SK-N-SH (cell line): ENCODE results near the gene FEM1B. TPM values are rescaled to one million over a fixed set of nuclear protein-coding genes. Genes with fewer than 3 reads are reported as not detected.

Source experiments
- CTCF ChIA-PET: fragments of 300-600, 350-600 bp; formaldehyde crosslinking; extraction: SDS; loops from one replicate; lab custom pipeline; 2021; lab: Yijun Ruan, JAX
- POLR2A ChIA-PET: fragments of 350-600 bp; sonication (Branson Sonifier 250); formaldehyde crosslinking; extraction: SDS; loops from one replicate; lab custom pipeline; 2020; ENCODE audit warnings: antibody characterized with exemption, inconsistent platforms; lab: Yijun Ruan, JAX
- DNase-seq: peaks from one replicate; pipeline ENCODE4 v3.0.0; 2012
- H2AFZ ChIP-seq: fragments of 200-600 bp; sonication (generic); 2 replicates; pipeline ENCODE4 v1.8.1; 2016; ENCODE audit warnings: antibody characterized with exemption, mild to moderate bottlenecking, low read depth
- H3F3A ChIP-seq: fragments of 200-600 bp; sonication (generic); replicated peaks from 2 replicates; pipeline ENCODE3; 2016; ENCODE audit warnings: antibody characterized with exemption, mild to moderate bottlenecking; ENCODE audit not compliant: insufficient read depth
- H3K27ac ChIP-seq, 2 experiments: fragments of 200-500 bp in 1 of 2; fragments of 200-600 bp in 1 of 2; sonication (Bioruptor generic) in 1 of 2; sonication (generic), shearing (Covaris generic) in 1 of 2; 2 replicates each; pipeline versions ENCODE4 v1.5.1 to v1.6.1; 2014 to 2016; ENCODE audit warnings: low read depth in 2 of 2, inconsistent platforms in 1 of 2, low read length in 1 of 2, mild to moderate bottlenecking in 1 of 2, mixed read lengths in 1 of 2
- H3K27me3 ChIP-seq: fragments of 200-600 bp; sonication (generic), shearing (Covaris generic); 2 replicates; pipeline ENCODE4 v1.6.1; 2016; ENCODE audit warnings: mixed run types; ENCODE audit not compliant: insufficient read depth
- H3K36me3 ChIP-seq, 2 experiments: fragments of 200-500 bp in 1 of 2; fragments of 200-600 bp in 1 of 2; sonication (Bioruptor generic) in 1 of 2; sonication (generic) in 1 of 2; replicated peaks in 1 of 2; 2 replicates each; pipeline versions ENCODE3 to v1.5.1; 2014 to 2016; ENCODE audit warnings: low read length in 1 of 2, mild to moderate bottlenecking in 1 of 2; ENCODE audit not compliant: insufficient read depth in 2 of 2, control insufficient read depth in 1 of 2
- H3K4me1 ChIP-seq, 2 experiments: fragments of 200-500 bp in 1 of 2; fragments of 200-600 bp in 1 of 2; sonication (Bioruptor generic) in 1 of 2; sonication (generic), shearing (Covaris generic) in 1 of 2; 2 replicates each; pipeline versions ENCODE4 v1.5.1 to v1.6.1; 2014 to 2016; ENCODE audit warnings: low read depth in 1 of 2, low read length in 1 of 2, mixed run types in 1 of 2; ENCODE audit not compliant: insufficient read depth in 2 of 2, control insufficient read depth in 1 of 2
- H3K4me2 ChIP-seq: fragments of 200-600 bp; sonication (generic), shearing (Covaris generic); 2 replicates; pipeline ENCODE4 v1.6.1; 2017; ENCODE audit warnings: mixed run types
- H3K4me3 ChIP-seq, 2 experiments: fragments of 200-500 bp in 1 of 2; fragments of 200-600 bp in 1 of 2; sonication (Bioruptor generic) in 1 of 2; sonication (generic), shearing (Covaris generic) in 1 of 2; 2 replicates each; pipeline versions ENCODE4 v1.5.1 to v1.8.1; 2014 to 2016; ENCODE audit warnings: low read depth in 2 of 2, inconsistent platforms in 1 of 2, low read length in 1 of 2, mild to moderate bottlenecking in 1 of 2, mixed read lengths in 1 of 2, moderate library complexity in 1 of 2
- H3K79me2 ChIP-seq: fragments of 200-600 bp; sonication (generic); 2 replicates; pipeline ENCODE4 v1.8.1; 2017; ENCODE audit warnings: mild to moderate bottlenecking; ENCODE audit not compliant: insufficient read depth
- H3K9ac ChIP-seq: fragments of 200-600 bp; sonication (generic); 2 replicates; pipeline ENCODE4 v1.6.1; 2017; ENCODE audit warnings: mixed run types
- H3K9me2 ChIP-seq: fragments of 200-600 bp; sonication (generic); 2 replicates; pipeline ENCODE4 v1.6.1; 2017; ENCODE audit warnings: mixed run types
- H3K9me3 ChIP-seq: fragments of 200-600 bp; sonication (generic); 2 replicates; pipeline ENCODE4 v1.6.1; 2017; ENCODE audit warnings: mixed run types, mild to moderate bottlenecking, moderate library complexity
- H4K20me1 ChIP-seq: fragments of 200-600 bp; sonication (generic); 2 replicates; pipeline ENCODE4 v1.6.1; 2017; ENCODE audit warnings: mild to moderate bottlenecking, mixed run types; ENCODE audit not compliant: insufficient read depth
- CTCF ChIP-seq: fragments of 200-600 bp; sonication (generic); IDR thresholded peaks from 2 replicates; pipeline ENCODE4 v1.6.1; 2017; ENCODE audit warnings: antibody characterized with exemption, mild to moderate bottlenecking, moderate library complexity
- ELF1 ChIP-seq: IDR thresholded peaks from 2 replicates; pipeline ENCODE4 v1.4.0; 2012
- EZH2phosphoT487 ChIP-seq: fragments of 200-600 bp; sonication (generic); IDR thresholded peaks from 2 replicates; pipeline ENCODE4 v1.6.1; 2017; ENCODE audit warnings: low read depth, mixed run types, mild to moderate bottlenecking, antibody characterized with exemption, moderate library complexity, borderline replicate concordance
- GABPA ChIP-seq: IDR thresholded peaks from 2 replicates; pipeline ENCODE4 v1.4.0; 2012; ENCODE audit warnings: low read depth, mild to moderate bottlenecking
- RXRA ChIP-seq: IDR thresholded peaks from 2 replicates; pipeline ENCODE4 v1.4.0; 2012; ENCODE audit warnings: low read depth, mild to moderate bottlenecking, borderline replicate concordance
- SMC3 ChIP-seq: IDR thresholded peaks from 2 replicates; pipeline ENCODE4 v1.6.1; 2012; ENCODE audit warnings: low read depth, low read length, improper control_type of control experiment
- USF1 ChIP-seq: IDR thresholded peaks from 2 replicates; pipeline ENCODE4 v1.4.0; 2012; ENCODE audit warnings: low read depth, borderline replicate concordance
- USF2 ChIP-seq: fragments of 150-350 bp; IDR thresholded peaks from 2 replicates; pipeline ENCODE4 v1.6.1; 2017; ENCODE audit warnings: antibody characterized with exemption, low read length, low read depth, borderline replicate concordance
- YY1 ChIP-seq: IDR thresholded peaks from 2 replicates; pipeline ENCODE4 v1.4.0; 2012; ENCODE audit warnings: low read depth, mild to moderate bottlenecking
- ZBTB33 ChIP-seq: IDR thresholded peaks from 2 replicates; pipeline ENCODE4 v1.4.0; 2012; ENCODE audit warnings: low read depth, borderline replicate concordance
- WGBS: methylation state at CpG from one replicate; pipeline ENCODE4 v1.1.6; 2017; ENCODE audit warnings: low lambda C conversion rate; 5-methylcytosine and 5-hydroxymethylcytosine counted together
- polyA plus RNA-seq, 3 experiments: library from polyadenylated mRNA; depleted of rRNA; stranded (reverse); fragments of >200 nt; gene quantifications; 2 replicates each; pipeline ENCODE4 v1.2.3, GENCODE V29; 2012
- TF ChIP-seq, protein P1 (sequence below): IDR thresholded peaks from 2 replicates; pipeline ENCODE4; 2012
- TF ChIP-seq, protein P2 (sequence below): IDR thresholded peaks from 2 replicates; pipeline ENCODE4 v1.6.1; 2012; ENCODE audit warnings: mild to moderate bottlenecking, low read depth, low read length, moderate library complexity

FEM1B gene
- polyA plus RNA-seq, 1 of the 3 experiments (the other 2 are of a cell fraction) = 14.0 TPM

DNA sequence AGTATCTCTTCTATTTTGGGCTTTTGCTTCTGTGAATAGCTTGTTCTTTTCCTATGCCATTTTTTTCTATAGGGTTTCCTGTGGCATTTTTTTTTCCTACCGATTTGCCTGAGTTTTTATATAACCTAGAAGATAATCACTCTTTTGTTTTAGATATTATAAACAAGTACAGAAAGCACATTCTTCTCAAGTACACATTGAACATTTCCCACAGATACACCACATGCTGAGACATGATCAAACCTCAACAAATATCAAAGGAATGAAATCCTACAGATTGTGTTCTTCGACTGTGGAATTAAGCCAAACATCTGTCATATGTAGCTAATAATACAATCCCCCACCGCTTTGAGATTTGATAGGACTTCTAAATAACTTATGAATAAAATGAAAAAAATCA lies 9.1 kb upstream of the FEM1B start:
- ChIA-PET POLR2A (no interaction called here), CTCF (interaction anchor here (1.0 kb wide), 1 partner anchor 15 kb away, joined by 3 read pairs; no protein-coding TSS in a partner anchor)
- H3F3A ChIP-seq = peaks cover 33% of the 10 kb centered on the region

More for the DNA sequence above, 9.1 kb upstream of the FEM1B start:
- peaks cover 11 to 13% of the 10 kb centered on the region in 2 experiments for H3K4me1 ChIP-seq
- TF ChIP-seq YY1 = no peak
- TF ChIP-seq, protein P1, sequence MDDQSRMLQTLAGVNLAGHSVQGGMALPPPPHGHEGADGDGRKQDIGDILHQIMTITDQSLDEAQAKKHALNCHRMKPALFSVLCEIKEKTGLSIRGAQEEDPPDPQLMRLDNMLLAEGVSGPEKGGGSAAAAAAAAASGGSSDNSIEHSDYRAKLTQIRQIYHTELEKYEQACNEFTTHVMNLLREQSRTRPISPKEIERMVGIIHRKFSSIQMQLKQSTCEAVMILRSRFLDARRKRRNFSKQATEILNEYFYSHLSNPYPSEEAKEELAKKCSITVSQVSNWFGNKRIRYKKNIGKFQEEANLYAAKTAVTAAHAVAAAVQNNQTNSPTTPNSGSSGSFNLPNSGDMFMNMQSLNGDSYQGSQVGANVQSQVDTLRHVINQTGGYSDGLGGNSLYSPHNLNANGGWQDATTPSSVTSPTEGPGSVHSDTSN = no peak
- no peak for TF ChIP-seq ELF1
- no peak for TF ChIP-seq USF1
- no peak for TF ChIP-seq EZH2phosphoT487
- TF ChIP-seq, protein P2, sequence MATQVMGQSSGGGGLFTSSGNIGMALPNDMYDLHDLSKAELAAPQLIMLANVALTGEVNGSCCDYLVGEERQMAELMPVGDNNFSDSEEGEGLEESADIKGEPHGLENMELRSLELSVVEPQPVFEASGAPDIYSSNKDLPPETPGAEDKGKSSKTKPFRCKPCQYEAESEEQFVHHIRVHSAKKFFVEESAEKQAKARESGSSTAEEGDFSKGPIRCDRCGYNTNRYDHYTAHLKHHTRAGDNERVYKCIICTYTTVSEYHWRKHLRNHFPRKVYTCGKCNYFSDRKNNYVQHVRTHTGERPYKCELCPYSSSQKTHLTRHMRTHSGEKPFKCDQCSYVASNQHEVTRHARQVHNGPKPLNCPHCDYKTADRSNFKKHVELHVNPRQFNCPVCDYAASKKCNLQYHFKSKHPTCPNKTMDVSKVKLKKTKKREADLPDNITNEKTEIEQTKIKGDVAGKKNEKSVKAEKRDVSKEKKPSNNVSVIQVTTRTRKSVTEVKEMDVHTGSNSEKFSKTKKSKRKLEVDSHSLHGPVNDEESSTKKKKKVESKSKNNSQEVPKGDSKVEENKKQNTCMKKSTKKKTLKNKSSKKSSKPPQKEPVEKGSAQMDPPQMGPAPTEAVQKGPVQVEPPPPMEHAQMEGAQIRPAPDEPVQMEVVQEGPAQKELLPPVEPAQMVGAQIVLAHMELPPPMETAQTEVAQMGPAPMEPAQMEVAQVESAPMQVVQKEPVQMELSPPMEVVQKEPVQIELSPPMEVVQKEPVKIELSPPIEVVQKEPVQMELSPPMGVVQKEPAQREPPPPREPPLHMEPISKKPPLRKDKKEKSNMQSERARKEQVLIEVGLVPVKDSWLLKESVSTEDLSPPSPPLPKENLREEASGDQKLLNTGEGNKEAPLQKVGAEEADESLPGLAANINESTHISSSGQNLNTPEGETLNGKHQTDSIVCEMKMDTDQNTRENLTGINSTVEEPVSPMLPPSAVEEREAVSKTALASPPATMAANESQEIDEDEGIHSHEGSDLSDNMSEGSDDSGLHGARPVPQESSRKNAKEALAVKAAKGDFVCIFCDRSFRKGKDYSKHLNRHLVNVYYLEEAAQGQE = no peak
- no peak for TF ChIP-seq ZBTB33
- TF ChIP-seq CTCF = no peak
- TF ChIP-seq RXRA = no peak
- TF ChIP-seq USF2 = no peak
- no peak for TF ChIP-seq GABPA
- no peak for TF ChIP-seq SMC3
- no peaks in the 10 kb centered on the region for H3K36me3 ChIP-seq
- WGBS = 54% methylated on average over 3 of the region's 3 CpGs
- DNase-seq = no peak
- no peak overlapping the region for H3K4me2 ChIP-seq
- no peak overlapping the region for H3K27ac ChIP-seq
- no peaks in the 10 kb centered on the region for H3K27me3 ChIP-seq
- H3K4me3 ChIP-seq = no peak overlapping the region
- no peaks in the 10 kb centered on the region for H4K20me1 ChIP-seq
- no peak overlapping the region for H2AFZ ChIP-seq
- H3K9me3 ChIP-seq = no peaks in the 10 kb centered on the region
- no peaks in the 10 kb centered on the region for H3K79me2 ChIP-seq
- H3K9ac ChIP-seq = no peak overlapping the region
- no peaks in the 10 kb centered on the region for H3K9me2 ChIP-seq
